Endothelial cell of umbilical vein (primary cell): Measurements from ENCODE around the gene CYTIP. TPM values are rescaled to one million over a fixed set of nuclear protein-coding genes. Genes with fewer than 3 reads are reported as not detected.

Experiments used
- BruUV-seq: library from RNA; stranded (reverse); fragments of 400-500 nt; replicated peaks from 2 replicates; lab custom pipeline; 2021; lab: Mats Ljungman, UMichigan
- CTCF ChIA-PET: fragments of 300-600, 350-600 bp; sonication (Branson Sonifier 250); formaldehyde crosslinking; loops from one replicate; lab custom pipeline; 2021; ENCODE audit warnings: antibody characterized with exemption, inconsistent platforms; lab: Charles Lee
- POLR2A ChIA-PET: fragments of 300-600, 350-600 bp; sonication (Branson Sonifier 250); formaldehyde crosslinking; loops from one replicate; lab custom pipeline; 2021; ENCODE audit warnings: antibody characterized with exemption, inconsistent platforms; lab: Charles Lee
- DNase-seq: peaks from one replicate; pipeline ENCODE4 v3.0.0-alpha.2; 2011; ENCODE audit warnings: low read depth, low spot score
- FAIRE-seq: peaks from 2 replicates; lab custom pipeline; 2011; peaks lifted over from hg19 to GRCh38; lab: Jason Lieb, UNC
- H2AFZ ChIP-seq: 2 replicates; pipeline ENCODE4 v1.6.0; 2012; ENCODE audit warnings: low read depth, low read length, control low read depth, inconsistent platforms
- H3K27ac ChIP-seq: 2 replicates; pipeline ENCODE4 v1.5.1; 2011; ENCODE audit warnings: low read depth, mild to moderate bottlenecking, control low read depth, low read length, moderate library complexity; ENCODE audit not compliant: insufficient read depth
- H3K27me3 ChIP-seq, 2 experiments: 2 replicates each; pipeline versions ENCODE4 v1.6.0 to v1.6.1; 2011; ENCODE audit warnings: low read length in 2 of 2, mixed read lengths in 1 of 2; ENCODE audit not compliant: control insufficient read depth in 2 of 2, insufficient read depth in 2 of 2
- H3K36me3 ChIP-seq, 2 experiments: 2 replicates in 1 of 2; 3 replicates in 1 of 2; pipeline ENCODE4 v1.5.1; 2011; ENCODE audit warnings: low read length in 2 of 2, mild to moderate bottlenecking in 1 of 2, moderate library complexity in 1 of 2; ENCODE audit not compliant: control insufficient read depth in 2 of 2, insufficient read depth in 2 of 2; ENCODE audit errors: extremely low read depth in 1 of 2
- H3K4me1 ChIP-seq: 3 replicates; pipeline ENCODE4 v1.5.1; 2011; ENCODE audit warnings: mild to moderate bottlenecking, low read length; ENCODE audit not compliant: control insufficient read depth, insufficient read depth; ENCODE audit errors: extremely low read depth
- H3K4me2 ChIP-seq: 2 replicates; pipeline ENCODE4 v1.6.1; 2011; ENCODE audit warnings: low read length, control low read depth, mixed read lengths; ENCODE audit not compliant: insufficient read depth
- H3K4me3 ChIP-seq, 3 experiments: fragments of 200-600 bp in 1 of 3; sonication (generic), shearing (Covaris generic) in 1 of 3; replicated peaks in 1 of 3; 2 replicates each; pipeline ENCODE4 v1.5.1; 2011 to 2016; ENCODE audit warnings: control low read depth in 3 of 3, low read length in 3 of 3, mild to moderate bottlenecking in 2 of 3, inconsistent platforms in 1 of 3, low read depth in 1 of 3, moderate library complexity in 1 of 3; ENCODE audit not compliant: insufficient read depth in 1 of 3
- H3K79me2 ChIP-seq: 2 replicates; pipeline ENCODE4 v1.6.0; 2012; ENCODE audit warnings: low read length, inconsistent platforms; ENCODE audit not compliant: control insufficient read depth, insufficient read depth
- H3K9ac ChIP-seq: replicated peaks from 2 replicates; pipeline ENCODE3; 2011; ENCODE audit warnings: low read length, control low read depth; ENCODE audit not compliant: insufficient read depth; ENCODE audit errors: extremely low read depth
- H3K9me1 ChIP-seq: replicated peaks from 3 replicates; pipeline ENCODE4 v1.6.0; 2011; ENCODE audit warnings: mild to moderate bottlenecking, low read length; ENCODE audit not compliant: control insufficient read depth, insufficient read depth; ENCODE audit errors: extremely low read depth
- H3K9me3 ChIP-seq: replicated peaks from 2 replicates; pipeline ENCODE4 v1.5.1; 2012; ENCODE audit warnings: low read length, inconsistent platforms; ENCODE audit not compliant: control insufficient read depth, insufficient read depth
- H4K20me1 ChIP-seq: replicated peaks from 2 replicates; pipeline ENCODE3; 2011; ENCODE audit warnings: mild to moderate bottlenecking, low read length; ENCODE audit not compliant: control insufficient read depth, insufficient read depth; ENCODE audit errors: extremely low read depth
- CTCF ChIP-seq, 2 donors: IDR thresholded peaks; 1 replicate in 1 of 2; 2 replicates in 1 of 2; pipeline ENCODE4 v1.5.1; 2011; ENCODE audit warnings: low read length in 2 of 2, mild to moderate bottlenecking in 2 of 2, moderate library complexity in 2 of 2, control low read depth in 1 of 2, inconsistent platforms in 1 of 2, low read depth in 1 of 2; ENCODE audit not compliant: insufficient read depth in 1 of 2; ENCODE audit errors: extremely low read depth in 1 of 2
- EZH2 ChIP-seq: IDR thresholded peaks from 2 replicates; pipeline ENCODE4 v1.6.1; 2012; ENCODE audit warnings: borderline replicate concordance, low read depth, mild to moderate bottlenecking, moderate library complexity, low read length, inconsistent platforms; ENCODE audit not compliant: severe bottlenecking
- FOS ChIP-seq: IDR thresholded peaks from 2 replicates; pipeline ENCODE4 v1.6.1; 2011; ENCODE audit warnings: mild to moderate bottlenecking, low read length, moderate library complexity, borderline replicate concordance; ENCODE audit not compliant: insufficient read depth
- GATA2 ChIP-seq: IDR thresholded peaks from 2 replicates; pipeline ENCODE4 v1.7.0; 2011; ENCODE audit warnings: low read depth, mild to moderate bottlenecking, moderate library complexity, mixed read lengths, low read length; ENCODE audit not compliant: insufficient read length, insufficient read depth
- JUN ChIP-seq: IDR thresholded peaks from 2 replicates; pipeline ENCODE4 v1.6.1; 2011; ENCODE audit warnings: borderline replicate concordance, low read depth; ENCODE audit not compliant: insufficient read length, insufficient read depth
- MAX ChIP-seq: IDR thresholded peaks from 2 replicates; pipeline ENCODE4 v1.6.1; 2011; ENCODE audit not compliant: insufficient read depth, insufficient read length
- MYC ChIP-seq: IDR thresholded peaks from one replicate; pipeline ENCODE4 v1.6.1; 2011; ENCODE audit warnings: mild to moderate bottlenecking, low read depth, low read length
- POLR2A ChIP-seq: IDR thresholded peaks from 2 replicates; pipeline ENCODE4 v1.6.1; 2012; ENCODE audit warnings: low read depth, mild to moderate bottlenecking, control low read depth, low read length
- POLR2AphosphoS5 ChIP-seq: IDR thresholded peaks from 2 replicates; pipeline ENCODE4 v1.6.1; 2012; ENCODE audit warnings: low read depth, mild to moderate bottlenecking, control low read depth, low read length, moderate library complexity; ENCODE audit not compliant: insufficient read depth
- dilution Hi-C: fragments of 300-500 bp; cut with MboI; formaldehyde crosslinking; loops from one replicate; pipeline ENCODE4 v1.15.0; 2019; ENCODE audit warnings: low sequenced_read_pairs; ENCODE audit not compliant: extremely low pct_ligation_motif_present
- intact Hi-C: fragments of 100-400 bp; cut with micrococcal nuclease; formaldehyde crosslinking; loops from one replicate; pipeline ENCODE4 v1.10.0; 2022
- polyA plus RNA-seq, 4 experiments: library from polyadenylated mRNA; depleted of rRNA in 3 of 4; stranded (reverse) in 3 of 4; unstranded in 1 of 4; fragments of >200 nt; gene quantifications; 2 replicates each; pipeline versions ENCODE4 v1.2.1 to v1.2.3, GENCODE V29; 2011 to 2012; ENCODE audit warnings: missing spikeins in 1 of 4
- total RNA-seq: library from RNA; stranded (reverse); gene quantifications from 2 replicates; pipeline ENCODE4 v1.2.3, GENCODE V29; 2021

Gene CYTIP
- total and polyA plus RNA-seq, 2 donors (not counting 3 experiments of a cell fraction or from before 2014, with no cell fraction given) = not detected

- FAIRE-seq (no peak), DNase-seq (no peak)
- dilution Hi-C loops (no loop called here), intact Hi-C loops (no loop called here)
- Histone ChIP-seq H3K4me1 (peaks cover 8% of the 10 kb centered on the region), H2AFZ (no peak overlapping the region), H4K20me1 (no peaks in the 10 kb centered on the region), H3K4me2 (no peak overlapping the region), H3K27ac (no peak overlapping the region), H3K36me3 (no peaks in the 10 kb centered on the region), H3K4me3 (no peak overlapping the region), H3K27me3 (no peaks in the 10 kb centered on the region), H3K9me1 (no peaks in the 10 kb centered on the region), H3K79me2 (no peaks in the 10 kb centered on the region), H3K9me3 (no peaks in the 10 kb centered on the region), H3K9ac (no peak overlapping the region)
- TF ChIP-seq POLR2A (no peak), FOS (no peak), MYC (no peak), JUN (no peak)
- CTCF ChIA-PET = no interaction called here
- POLR2A ChIA-PET = no interaction called here
- BruUV-seq = no TSS peak
Measured at GRCh38 chr2:157471078-157471477, 27.2 kb upstream of the CYTIP start.

GRCh38 chr2:157470321-157470720 is 26.4 kb upstream of the CYTIP start:
- no peaks in the 10 kb centered on the region for H3K9me1 ChIP-seq
- no peaks in the 10 kb centered on the region for H3K36me3 ChIP-seq
- H3K27me3 ChIP-seq = no peaks in the 10 kb centered on the region
- FAIRE-seq = no peak
- no peaks in the 10 kb centered on the region for H3K79me2 ChIP-seq
- intact Hi-C loops (no loop called here), dilution Hi-C loops (no loop called here)
- DNase-seq = no peak
- no peak overlapping the region for H2AFZ ChIP-seq
- no peaks in the 10 kb centered on the region for H4K20me1 ChIP-seq
- BruUV-seq = no TSS peak
- H3K4me1 ChIP-seq = peaks cover 8% of the 10 kb centered on the region
- TF ChIP-seq POLR2AphosphoS5 = no peak
- TF ChIP-seq FOS = no peak
- TF ChIP-seq CTCF (IDR thresholded peaks at IDR 0.05; ENCODE audit: extremely low read depth in 1 of 2, insufficient read depth in 1 of 2, low read depth in 1 of 2, low read length in 2 of 2) = no peak
- no peak for TF ChIP-seq JUN
- TF ChIP-seq EZH2 = no peak
- no peak for TF ChIP-seq MAX
- TF ChIP-seq MYC = no peak
- TF ChIP-seq GATA2 = no peak
- TF ChIP-seq POLR2A = no peak
- H3K9me3 ChIP-seq = no peaks in the 10 kb centered on the region
- no peak overlapping the region for H3K27ac ChIP-seq
- no peak overlapping the region for H3K4me2 ChIP-seq
- ChIA-PET POLR2A (no interaction called here), CTCF (no interaction called here)
- H3K4me3 ChIP-seq = no peak overlapping the region
- no peak overlapping the region for H3K9ac ChIP-seq
